MM.1S (cell line): ENCODE measurements around the gene AGR3.

Experiments used
- DNase-seq: peaks from one replicate; pipeline ENCODE4 v3.0.0-alpha.2; 2015
- H2AFZ ChIP-seq: fragments of 300-600 bp; sonication (generic); 2 replicates; pipeline ENCODE4 v1.6.0; 2016; ENCODE audit warnings: antibody characterized with exemption, low read length
- H3F3A ChIP-seq: fragments of 300-600 bp; sonication (generic); 2 replicates; pipeline ENCODE4 v1.6.1; 2016; ENCODE audit warnings: mild to moderate bottlenecking, antibody characterized with exemption, low read length, moderate library complexity, mixed read lengths; ENCODE audit not compliant: insufficient read depth
- H3K27ac ChIP-seq: fragments of 300-600 bp; sonication (generic); 2 replicates; pipeline ENCODE4 v1.5.1; 2016; ENCODE audit warnings: mild to moderate bottlenecking, low read length
- H3K27me3 ChIP-seq: fragments of 300-600 bp; sonication (generic); replicated peaks from 2 replicates; pipeline ENCODE4 v1.6.0; 2016; ENCODE audit warnings: low read length; ENCODE audit not compliant: insufficient read depth
- H3K36me3 ChIP-seq: fragments of 300-600 bp; sonication (generic); replicated peaks from 2 replicates; pipeline ENCODE4 v1.6.1; 2016; ENCODE audit warnings: mild to moderate bottlenecking, low read length, mixed read lengths; ENCODE audit not compliant: insufficient read depth
- H3K4me1 ChIP-seq: fragments of 300-600 bp; sonication (generic); 2 replicates; pipeline ENCODE4 v1.6.1; 2016; ENCODE audit warnings: low read length, mixed read lengths
- H3K4me2 ChIP-seq: fragments of 300-600 bp; sonication (generic); 2 replicates; pipeline ENCODE4 v1.6.0; 2016; ENCODE audit warnings: low read depth, low read length
- H3K4me3 ChIP-seq: fragments of 300-600 bp; sonication (generic); 2 replicates; pipeline ENCODE4 v1.5.1; 2016; ENCODE audit warnings: low read length, mixed read lengths
- H3K79me2 ChIP-seq: fragments of 300-600 bp; sonication (generic); 2 replicates; pipeline ENCODE4 v1.6.1; 2016; ENCODE audit warnings: mixed run types, low read length, mixed read lengths
- H3K9ac ChIP-seq: fragments of 300-600 bp; sonication (generic); 2 replicates; pipeline ENCODE4 v1.6.1; 2016; ENCODE audit warnings: low read length, mixed read lengths
- H3K9me2 ChIP-seq: fragments of 300-600 bp; sonication (generic); replicated peaks from 2 replicates; pipeline ENCODE4 v1.6.1; 2016; ENCODE audit warnings: mild to moderate bottlenecking, low read length, mixed read lengths; ENCODE audit not compliant: insufficient read depth
- H3K9me3 ChIP-seq: fragments of 300-600 bp; sonication (generic); replicated peaks from 2 replicates; pipeline ENCODE4 v1.6.1; 2016; ENCODE audit warnings: mild to moderate bottlenecking, low read length, mixed read lengths; ENCODE audit not compliant: insufficient read depth
- H4K20me1 ChIP-seq: fragments of 300-600 bp; sonication (generic); 2 replicates; pipeline ENCODE4 v1.6.1; 2016; ENCODE audit warnings: mild to moderate bottlenecking, low read length, moderate library complexity, mixed read lengths; ENCODE audit not compliant: insufficient read depth
- EZH2 ChIP-seq: fragments of 300-600 bp; sonication (generic); optimal IDR thresholded peaks from 2 replicates; pipeline ENCODE3; 2017; ENCODE audit warnings: low read depth, mild to moderate bottlenecking, antibody characterized with exemption, low read length, mixed read lengths
- EZH2phosphoT487 ChIP-seq: fragments of 300-600 bp; sonication (generic); IDR thresholded peaks from 2 replicates; pipeline ENCODE4 v1.6.1; 2018; ENCODE audit warnings: antibody characterized with exemption, low read length
- TF ChIP-seq, protein P1 (sequence below): fragments of 300-600 bp; sonication (generic); IDR thresholded peaks from 2 replicates; pipeline ENCODE4 v1.5.1; 2016; ENCODE audit warnings: antibody characterized with exemption, low read length, mixed read lengths

AGR3 gene

DNA sequence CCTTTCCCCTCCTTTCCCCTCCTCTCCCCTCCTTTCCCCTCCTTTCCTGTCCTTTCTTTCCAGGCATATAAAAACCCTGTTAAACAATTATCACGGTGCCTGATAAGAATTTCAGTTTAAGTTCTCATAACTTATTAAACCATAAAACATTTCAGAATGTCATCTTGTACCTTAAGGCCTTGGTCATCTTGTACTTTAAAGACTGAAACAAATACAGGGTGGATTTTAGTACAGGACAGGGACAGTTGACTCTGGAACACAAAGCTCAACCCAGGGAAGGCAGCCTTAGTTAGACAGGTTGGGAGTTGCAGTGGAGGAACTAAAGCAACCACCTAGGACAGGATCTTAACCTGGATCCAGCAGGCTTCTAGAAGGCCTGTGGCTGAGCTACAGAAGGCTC lies 1.2 kb downstream of the AGR3 start:
- Histone ChIP-seq H3K27ac (no peak overlapping the region), H3K9ac (no peak overlapping the region), H3K27me3 (no peaks in the 10 kb centered on the region), H2AFZ (no peak overlapping the region), H4K20me1 (no peaks in the 10 kb centered on the region), H3K79me2 (no peaks in the 10 kb centered on the region), H3K4me2 (no peak overlapping the region), H3K9me3 (no peaks in the 10 kb centered on the region), H3K36me3 (no peaks in the 10 kb centered on the region), H3K4me3 (no peak overlapping the region), H3F3A (no peaks in the 10 kb centered on the region), H3K9me2 (no peaks in the 10 kb centered on the region), H3K4me1 (no peaks in the 10 kb centered on the region)
- TF ChIP-seq EZH2phosphoT487 = no peak
- TF ChIP-seq EZH2 = no peak
- TF ChIP-seq, protein P1, sequence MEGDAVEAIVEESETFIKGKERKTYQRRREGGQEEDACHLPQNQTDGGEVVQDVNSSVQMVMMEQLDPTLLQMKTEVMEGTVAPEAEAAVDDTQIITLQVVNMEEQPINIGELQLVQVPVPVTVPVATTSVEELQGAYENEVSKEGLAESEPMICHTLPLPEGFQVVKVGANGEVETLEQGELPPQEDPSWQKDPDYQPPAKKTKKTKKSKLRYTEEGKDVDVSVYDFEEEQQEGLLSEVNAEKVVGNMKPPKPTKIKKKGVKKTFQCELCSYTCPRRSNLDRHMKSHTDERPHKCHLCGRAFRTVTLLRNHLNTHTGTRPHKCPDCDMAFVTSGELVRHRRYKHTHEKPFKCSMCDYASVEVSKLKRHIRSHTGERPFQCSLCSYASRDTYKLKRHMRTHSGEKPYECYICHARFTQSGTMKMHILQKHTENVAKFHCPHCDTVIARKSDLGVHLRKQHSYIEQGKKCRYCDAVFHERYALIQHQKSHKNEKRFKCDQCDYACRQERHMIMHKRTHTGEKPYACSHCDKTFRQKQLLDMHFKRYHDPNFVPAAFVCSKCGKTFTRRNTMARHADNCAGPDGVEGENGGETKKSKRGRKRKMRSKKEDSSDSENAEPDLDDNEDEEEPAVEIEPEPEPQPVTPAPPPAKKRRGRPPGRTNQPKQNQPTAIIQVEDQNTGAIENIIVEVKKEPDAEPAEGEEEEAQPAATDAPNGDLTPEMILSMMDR = no peak
- no peak for DNase-seq

DNA sequence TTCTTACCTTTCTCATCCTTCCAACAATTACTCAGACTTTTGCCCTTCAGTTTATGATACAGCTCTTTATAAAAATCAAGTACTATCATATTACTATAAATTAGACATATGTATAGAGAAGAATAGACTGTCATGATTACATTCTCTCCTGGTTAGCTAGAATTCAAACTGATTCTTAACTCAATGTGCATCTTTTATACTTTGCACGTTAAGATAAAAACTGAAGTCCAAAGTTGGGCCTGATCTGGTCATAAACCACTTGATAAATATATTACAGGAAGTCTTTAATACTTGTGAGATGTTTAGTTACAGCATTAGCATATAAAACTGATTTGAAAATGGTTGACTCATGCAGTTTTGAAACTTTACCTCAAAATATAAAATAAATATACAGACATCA lies 2.6 kb downstream of the AGR3 start:
- no peaks in the 10 kb centered on the region for H3K36me3 ChIP-seq
- no peaks in the 10 kb centered on the region for H4K20me1 ChIP-seq
- H3K27me3 ChIP-seq = no peaks in the 10 kb centered on the region
- H3K79me2 ChIP-seq = no peaks in the 10 kb centered on the region
- no peak overlapping the region for H2AFZ ChIP-seq
- H3K9me2 ChIP-seq = no peaks in the 10 kb centered on the region
- H3K4me1 ChIP-seq = no peaks in the 10 kb centered on the region
- no peak overlapping the region for H3K9ac ChIP-seq
- no peaks in the 10 kb centered on the region for H3K9me3 ChIP-seq
- H3K4me3 ChIP-seq = no peak overlapping the region
- no peak for DNase-seq
- H3K27ac ChIP-seq = no peak overlapping the region
- no peak for TF ChIP-seq EZH2phosphoT487
- no peak for TF ChIP-seq EZH2
- TF ChIP-seq, protein P1 = no peak
- no peaks in the 10 kb centered on the region for H3F3A ChIP-seq
- H3K4me2 ChIP-seq = no peak overlapping the region

DNA sequence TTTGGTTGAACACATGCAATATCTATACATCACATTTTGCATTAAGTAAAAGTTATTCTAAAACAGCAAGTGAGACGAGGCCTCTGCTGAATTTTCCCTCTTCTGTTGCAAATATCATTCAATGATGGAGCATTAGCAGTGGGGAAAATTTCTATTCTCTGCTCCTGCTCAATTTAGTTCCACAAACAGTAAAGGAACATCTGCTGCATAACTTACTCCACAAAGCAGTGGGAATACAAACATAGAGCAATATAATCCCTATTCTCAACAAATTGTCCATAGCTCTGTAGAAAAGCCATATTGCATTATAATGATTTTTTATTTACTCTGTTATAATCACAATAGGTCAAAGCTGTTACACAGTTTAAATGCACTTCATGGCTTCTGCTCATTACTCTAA lies 5.9 kb downstream of the AGR3 start:
- Histone ChIP-seq H3K27ac (no peak overlapping the region), H2AFZ (no peak overlapping the region), H3K9me3 (no peaks in the 10 kb centered on the region), H3K4me1 (no peaks in the 10 kb centered on the region), H3F3A (no peaks in the 10 kb centered on the region), H3K9ac (no peak overlapping the region), H3K27me3 (no peaks in the 10 kb centered on the region), H3K4me3 (no peak overlapping the region), H3K4me2 (no peak overlapping the region), H3K36me3 (no peaks in the 10 kb centered on the region), H3K9me2 (no peaks in the 10 kb centered on the region), H3K79me2 (no peaks in the 10 kb centered on the region), H4K20me1 (no peaks in the 10 kb centered on the region)
- TF ChIP-seq EZH2 = no peak
- no peak for TF ChIP-seq EZH2phosphoT487
- no peak for DNase-seq

DNA sequence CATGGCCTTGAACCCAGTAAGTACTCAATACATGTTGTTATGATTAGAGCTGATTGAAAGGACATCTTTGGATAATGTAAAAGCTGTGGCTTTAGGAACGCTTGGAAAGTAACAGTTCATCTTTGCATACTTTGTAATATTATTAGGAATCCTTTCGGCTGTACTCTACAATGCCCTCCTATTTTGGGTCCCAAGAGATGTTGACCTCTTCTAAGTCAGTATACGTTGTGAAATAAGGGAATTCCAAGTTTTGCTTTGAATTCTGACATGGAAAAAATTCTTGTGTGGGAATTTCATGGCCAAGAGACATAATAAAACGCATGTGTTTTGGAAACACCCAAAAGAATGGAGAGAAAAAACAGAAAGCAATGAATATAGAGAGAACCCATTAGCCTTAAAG lies 7.7 kb downstream of the AGR3 start:
- Histone ChIP-seq H3K9ac (no peak overlapping the region), H4K20me1 (no peaks in the 10 kb centered on the region), H3K4me3 (no peak overlapping the region), H3K9me2 (no peaks in the 10 kb centered on the region), H3K4me2 (no peak overlapping the region), H3K79me2 (no peaks in the 10 kb centered on the region), H3K9me3 (no peaks in the 10 kb centered on the region), H3K4me1 (no peaks in the 10 kb centered on the region), H3K27ac (no peak overlapping the region), H3F3A (no peaks in the 10 kb centered on the region), H2AFZ (no peak overlapping the region), H3K27me3 (no peaks in the 10 kb centered on the region), H3K36me3 (no peaks in the 10 kb centered on the region)
- DNase-seq = no peak
- TF ChIP-seq, protein P1 = no peak
- no peak for TF ChIP-seq EZH2
- no peak for TF ChIP-seq EZH2phosphoT487
